Measurements from ENCODE around the gene ATAD2B. TPM values are rescaled to one million over a fixed set of nuclear protein-coding genes. Genes with fewer than 3 reads are reported as not detected.

The ATAD2B gene
- total and polyA plus RNA-seq, 12 donors = 3.4 to 26.7 (median 13.8) TPM

GRCh38 chr2:23793476-23793875 is 133.4 kb downstream of the ATAD2B start:
- 76 to 83% (median 78%) methylated on average over 2 of the region's 2 CpGs for WGBS, 4 donors
- Histone ChIP-seq H3K9me3 (replicated peaks in 1 of 3) (peaks cover 0 to 9% (median 0%) of the 10 kb centered on the region in 3 donors), H3K36me3 (replicated peaks in 1 of 2) (peaks cover 0 to 8% of the 10 kb centered on the region in 2 donors), H3K27me3 (no peaks in the 10 kb centered on the region), H3K4me1 (replicated peaks in 1 of 2) (no peaks in the 10 kb centered on the region), H3K27ac (no peak overlapping the region), H3K4me3 (no peak overlapping the region)
- intact Hi-C loops (cut with DNase I) = no loop called here
- no peak for DNase-seq
- TF ChIP-seq POLR2A (IDR thresholded peaks at IDR 0.05) = no peak
- TF ChIP-seq, protein P1, sequence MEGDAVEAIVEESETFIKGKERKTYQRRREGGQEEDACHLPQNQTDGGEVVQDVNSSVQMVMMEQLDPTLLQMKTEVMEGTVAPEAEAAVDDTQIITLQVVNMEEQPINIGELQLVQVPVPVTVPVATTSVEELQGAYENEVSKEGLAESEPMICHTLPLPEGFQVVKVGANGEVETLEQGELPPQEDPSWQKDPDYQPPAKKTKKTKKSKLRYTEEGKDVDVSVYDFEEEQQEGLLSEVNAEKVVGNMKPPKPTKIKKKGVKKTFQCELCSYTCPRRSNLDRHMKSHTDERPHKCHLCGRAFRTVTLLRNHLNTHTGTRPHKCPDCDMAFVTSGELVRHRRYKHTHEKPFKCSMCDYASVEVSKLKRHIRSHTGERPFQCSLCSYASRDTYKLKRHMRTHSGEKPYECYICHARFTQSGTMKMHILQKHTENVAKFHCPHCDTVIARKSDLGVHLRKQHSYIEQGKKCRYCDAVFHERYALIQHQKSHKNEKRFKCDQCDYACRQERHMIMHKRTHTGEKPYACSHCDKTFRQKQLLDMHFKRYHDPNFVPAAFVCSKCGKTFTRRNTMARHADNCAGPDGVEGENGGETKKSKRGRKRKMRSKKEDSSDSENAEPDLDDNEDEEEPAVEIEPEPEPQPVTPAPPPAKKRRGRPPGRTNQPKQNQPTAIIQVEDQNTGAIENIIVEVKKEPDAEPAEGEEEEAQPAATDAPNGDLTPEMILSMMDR (IDR thresholded peaks at IDR 0.05) = no peak

DNA sequence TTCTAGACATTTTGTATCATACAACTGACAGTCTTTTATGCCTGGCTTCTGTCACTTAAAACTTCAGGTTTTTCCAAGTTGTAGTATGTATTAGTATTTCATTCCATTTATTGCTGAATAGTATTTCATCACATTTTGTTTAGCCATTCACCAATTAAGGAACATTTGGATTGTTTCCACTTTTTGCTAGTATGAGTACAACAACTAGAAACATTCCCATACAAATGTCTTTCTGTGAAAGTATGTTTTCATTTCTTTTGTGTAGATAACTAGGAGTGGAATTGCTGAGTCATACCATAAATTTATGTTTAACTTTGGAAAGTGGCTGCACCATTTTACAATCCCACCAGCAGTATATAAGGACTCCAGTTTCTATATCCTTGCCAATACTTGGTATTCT is 135.9 kb downstream of the ATAD2B start:
- Histone ChIP-seq H3K4me1 (replicated peaks in 1 of 2) (no peaks in the 10 kb centered on the region), H3K27me3 (no peaks in the 10 kb centered on the region), H3K27ac (no peak overlapping the region), H3K4me3 (no peak overlapping the region), H3K36me3 (replicated peaks in 1 of 2) (no peaks in the 10 kb centered on the region), H3K9me3 (replicated peaks in 1 of 3) (no peaks in the 10 kb centered on the region)
- TF ChIP-seq, protein P1 (IDR thresholded peaks at IDR 0.05) = no peak
- TF ChIP-seq POLR2A (IDR thresholded peaks at IDR 0.05) = no peak
- intact Hi-C loops (cut with DNase I) = no loop called here
- DNase-seq = no peak

GRCh38 chr2:23789012-23789411 is 137.9 kb downstream of the ATAD2B start:
- no peaks in the 10 kb centered on the region for H3K27me3 ChIP-seq
- H3K27ac ChIP-seq = no peak overlapping the region
- H3K4me3 ChIP-seq = no peak overlapping the region
- no peaks in the 10 kb centered on the region for H3K9me3 ChIP-seq (replicated peaks in 1 of 3)
- 83 to 100% (median 96%) methylated on average over 1 of the region's 1 CpG for WGBS, 4 donors
- no peak for DNase-seq
- intact Hi-C loops (cut with DNase I) = no loop called here
- TF ChIP-seq, protein P1 (IDR thresholded peaks at IDR 0.05) = no peak
- no peak for TF ChIP-seq POLR2A (IDR thresholded peaks at IDR 0.05)
- no peaks in the 10 kb centered on the region for H3K36me3 ChIP-seq (replicated peaks in 1 of 2)
- H3K4me1 ChIP-seq (replicated peaks in 1 of 2) = no peaks in the 10 kb centered on the region

DNA sequence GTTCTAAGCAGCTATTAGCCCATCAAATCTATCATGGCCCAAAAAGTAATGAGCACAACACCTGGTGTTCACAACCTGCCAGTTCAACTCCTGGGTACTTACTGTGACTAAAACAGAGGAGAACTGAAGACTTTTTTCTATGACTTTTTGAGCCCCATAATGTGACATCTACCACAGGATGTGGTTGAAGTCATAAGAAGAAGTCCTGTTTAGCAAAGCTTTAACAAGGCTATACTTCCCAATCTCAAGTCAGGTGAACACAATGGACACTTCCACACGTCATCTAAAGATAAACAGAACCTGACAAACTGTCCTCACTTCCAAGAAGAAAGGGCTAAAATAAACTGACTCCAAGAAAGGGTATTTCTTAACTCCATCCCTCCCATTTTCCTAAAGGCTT is 138.8 kb downstream of the ATAD2B start:
- H3K27ac ChIP-seq = no peak overlapping the region
- no peak overlapping the region for H3K4me3 ChIP-seq
- TF ChIP-seq POLR2A (IDR thresholded peaks at IDR 0.05) = no peak
- TF ChIP-seq, protein P1 (IDR thresholded peaks at IDR 0.05) = no peak
- WGBS, 4 donors = 82 to 93% (median 86%) methylated on average over 1 of the region's 1 CpG
- H3K4me1 ChIP-seq (replicated peaks in 1 of 2) = no peaks in the 10 kb centered on the region
- intact Hi-C loops (cut with DNase I) = no loop called here
- H3K36me3 ChIP-seq (replicated peaks in 1 of 2) = no peaks in the 10 kb centered on the region
- no peaks in the 10 kb centered on the region for H3K27me3 ChIP-seq
- H3K9me3 ChIP-seq (replicated peaks in 1 of 3) = no peaks in the 10 kb centered on the region
- no peak for DNase-seq
